ENCODE data around the gene KCP. TPM values are rescaled to one million over a fixed set of nuclear protein-coding genes. Genes with fewer than 3 reads are reported as not detected.

KCP gene
- total and polyA plus RNA-seq, 2 experiments from 2014 or later, result 0.76 to 1.1 TPM

DNA sequence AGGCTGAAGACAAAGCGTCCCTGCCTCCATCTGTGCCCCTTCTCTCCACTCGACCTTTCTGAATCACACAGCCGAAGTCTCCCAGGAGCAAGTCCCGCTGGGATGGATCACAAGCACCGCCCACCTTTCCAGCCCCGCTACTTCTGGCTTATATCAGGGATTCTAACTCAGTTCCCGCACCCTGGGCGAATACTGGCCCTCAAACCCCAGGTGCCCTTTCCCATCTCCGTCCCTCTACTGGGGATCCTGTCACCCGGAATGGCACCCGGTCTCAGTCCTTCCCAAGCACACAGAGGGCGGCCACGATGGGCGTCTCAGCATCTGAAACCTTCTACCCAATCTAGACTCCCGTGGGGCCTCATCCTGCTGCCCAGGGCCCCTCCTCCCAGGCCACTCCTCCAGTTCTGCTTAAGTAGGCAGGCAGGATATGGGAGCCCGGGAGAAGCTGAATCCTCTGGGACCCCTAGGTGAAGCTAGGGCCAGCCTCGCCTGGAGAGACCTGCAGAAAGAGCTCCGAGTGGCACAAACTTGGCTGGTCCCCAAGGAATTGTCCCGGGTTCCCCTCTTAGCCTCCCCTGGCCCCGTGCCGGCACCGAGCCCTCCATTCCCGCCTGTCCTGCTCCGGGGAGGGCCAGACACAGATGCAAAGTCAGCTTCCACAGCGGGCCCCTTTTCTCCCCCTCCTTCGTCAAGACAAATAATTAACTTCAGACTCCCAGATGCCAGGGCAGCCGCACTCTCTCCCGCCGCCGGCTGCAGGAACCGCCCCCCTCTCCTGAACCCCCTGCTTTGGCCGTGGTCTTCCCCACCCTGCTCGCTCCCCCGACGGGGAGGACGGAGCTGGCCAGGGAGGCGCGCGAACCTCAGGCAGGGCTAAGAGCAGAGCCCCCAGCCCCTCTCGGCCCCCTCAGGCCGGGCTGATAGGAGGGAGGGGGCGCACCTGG, 612 bp downstream of the KCP start:
- Histone ChIP-seq H3K4me2 (peak overlapping the region; percentile 93), H3K36me3 (ENCODE audit: insufficient read depth) (no peaks in the 10 kb centered on the region), H3K79me2 (replicated peaks; ENCODE audit: insufficient read depth) (no peaks in the 10 kb centered on the region), H3K27ac (ENCODE audit: low read depth) (no peak overlapping the region), H3F3A (replicated peaks; ENCODE audit: low read depth) (peaks cover 4% of the 10 kb centered on the region), H3K27me3 (ENCODE audit: insufficient read depth) (peaks cover 65% of the 10 kb centered on the region), H3K9me2 (ENCODE audit: insufficient read depth) (no peaks in the 10 kb centered on the region), H3K4me3 (peak overlapping the region; percentile 76), H3K4me1 (ENCODE audit: insufficient read depth) (peaks cover 24% of the 10 kb centered on the region), H4K20me1 (replicated peaks; ENCODE audit: insufficient read depth) (no peaks in the 10 kb centered on the region), H2AFZ (peak overlapping the region; percentile 99)
- peak; percentile 56 for TF ChIP-seq EZH2 (IDR thresholded peaks at IDR 0.05; ENCODE audit: low read depth, unreplicated experiment)
- no peak for TF ChIP-seq JUNB (IDR thresholded peaks at IDR 0.05; ENCODE audit: unreplicated experiment)
- TF ChIP-seq EZH2phosphoT487 (IDR thresholded peaks at IDR 0.05; ENCODE audit: unreplicated experiment), result no peak
- TF ChIP-seq ZNF462 (CRISPR knock-in tag; IDR thresholded peaks at IDR 0.05), result no peak
- TF ChIP-seq ETS1 (IDR thresholded peaks at IDR 0.05), result no peak
- TF ChIP-seq ZNF331 (CRISPR knock-in tag; IDR thresholded peaks at IDR 0.05; ENCODE audit: low read depth), result no peak
- TF ChIP-seq POLR2AphosphoS5 (IDR thresholded peaks at IDR 0.05; ENCODE audit: low read depth), result 0 out of 2 replicates have a peak, but pooled peaks have one; percentile 22
- no peak for TF ChIP-seq STAT1 (IDR thresholded peaks at IDR 0.05; ENCODE audit: unreplicated experiment)
- no peak for TF ChIP-seq ZNF114 (CRISPR knock-in tag; IDR thresholded peaks at IDR 0.05)
- Mint-ChIP-seq H3K4me3 (peak overlapping the region; percentile 78), H3K9me3 (no peaks in the 10 kb centered on the region), H3K27me3 (ENCODE audit: insufficient read depth, low read depth, poor library complexity) (peaks cover 47% of the 10 kb centered on the region), H3K36me3 (ENCODE audit: low read depth) (no peaks in the 10 kb centered on the region; the same call in 2 of the 3 replicates), H3K4me1 (peaks cover 27% of the 10 kb centered on the region), H3K27ac (no peak overlapping the region)
- ATAC-seq (peak; percentile 41), DNase-seq (ENCODE audit: low spot score) (peak; percentile 74)
